K562 (cell line): Measurements from ENCODE around the gene ITIH3. TPM values are rescaled to one million over a fixed set of nuclear protein-coding genes. Genes with fewer than 3 reads are reported as not detected.

Source experiments
- ATAC-seq: fragments of 200-7000 bp; cut with Tn5 transposase; 3 replicates; pipeline ENCODE4 v1.9.1; 2020; ENCODE audit warnings: moderate library complexity
- BruUV-seq: library from RNA; stranded (reverse); fragments of 400-500 nt; replicated peaks from 2 replicates; lab custom pipeline; 2021; lab: Mats Ljungman, UMichigan
- CTCF ChIA-PET: fragments of 300-600 bp; formaldehyde crosslinking; extraction: SDS; loops from one replicate; lab custom pipeline; 2021; ENCODE audit warnings: low intra/inter-chr PET ratio; lab: Yijun Ruan, JAX
- POLR2A ChIA-PET: fragments of 300-600, 350-650 bp; sonication (Branson Sonifier 250); formaldehyde crosslinking; extraction: SDS; loops from one replicate; lab custom pipeline; 2021; ENCODE audit warnings: antibody characterized with exemption, inconsistent platforms; lab: Yijun Ruan, JAX
- DNase-seq, 4 experiments: peaks; one replicate each; pipeline versions ENCODE4 v3.0.0 to v3.0.0-alpha.2; 2011 to 2018; ENCODE audit warnings: low spot score in 3 of 4, mixed read lengths in 3 of 4; ENCODE audit errors: extremely low read depth in 1 of 4
- FAIRE-seq: peaks from 2 replicates; lab custom pipeline; 2011; peaks lifted over from hg19 to GRCh38; lab: Jason Lieb, UNC
- H2AFZ ChIP-seq: 2 replicates; pipeline ENCODE4 v1.6.0; 2011; ENCODE audit warnings: low read depth, low read length, control low read depth, inconsistent platforms
- H3K27ac ChIP-seq: fragments of 200-600 bp; 3 replicates; pipeline ENCODE4 v1.8.0; 2011; ENCODE audit warnings: low read depth, mild to moderate bottlenecking, control low read depth, inconsistent platforms, low read length, moderate library complexity, mixed read lengths; ENCODE audit errors: extremely low read depth
- H3K27me3 ChIP-seq, 2 experiments: fragments of 300-600 bp in 1 of 2; 2 replicates in 1 of 2; 3 replicates in 1 of 2; pipeline versions ENCODE4 v1.6.0 to v1.8.0; 2011; ENCODE audit warnings: inconsistent platforms in 2 of 2, low read length in 2 of 2, mild to moderate bottlenecking in 1 of 2, mixed read lengths in 1 of 2, moderate library complexity in 1 of 2; ENCODE audit not compliant: control insufficient read depth in 2 of 2, insufficient read depth in 2 of 2
- H3K36me3 ChIP-seq: fragments of 300-600 bp; 3 replicates; pipeline ENCODE4 v1.8.0; 2011; ENCODE audit warnings: mild to moderate bottlenecking, low read length, inconsistent platforms; ENCODE audit not compliant: control insufficient read depth, insufficient read depth
- H3K4me1 ChIP-seq, 2 experiments: fragments of 200-600 bp in 1 of 2; replicated peaks in 1 of 2; 2 replicates in 1 of 2; 3 replicates in 1 of 2; pipeline versions ENCODE4 v1.5.1 to v1.8.0; 2011; ENCODE audit warnings: inconsistent platforms in 2 of 2, low read length in 2 of 2, mild to moderate bottlenecking in 1 of 2, mixed read lengths in 1 of 2, moderate library complexity in 1 of 2; ENCODE audit not compliant: control insufficient read depth in 2 of 2, insufficient read depth in 2 of 2
- H3K4me2 ChIP-seq: 2 replicates; pipeline ENCODE4 v1.6.1; 2011; ENCODE audit warnings: low read length, control low read depth, inconsistent platforms, mixed read lengths; ENCODE audit not compliant: insufficient read depth
- H3K4me3 ChIP-seq: fragments of 200-600 bp; sonication (generic), shearing (Covaris generic); 2 replicates; pipeline ENCODE4 v1.5.1; 2016; ENCODE audit warnings: control low read depth, inconsistent platforms
- H3K79me2 ChIP-seq: fragments of 200-600 bp; 3 replicates; pipeline ENCODE4 v1.8.0; 2011; ENCODE audit warnings: low read length, inconsistent platforms; ENCODE audit not compliant: control insufficient read depth, insufficient read depth
- H3K9ac ChIP-seq, 2 experiments: 2 replicates each; pipeline versions ENCODE4 v1.6.0 to v1.6.1; 2011; ENCODE audit warnings: low read depth in 2 of 2, low read length in 2 of 2, control low read depth in 1 of 2, inconsistent platforms in 1 of 2, mild to moderate bottlenecking in 1 of 2, mixed read lengths in 1 of 2; ENCODE audit not compliant: insufficient read depth in 1 of 2
- H3K9me1 ChIP-seq: one replicate; pipeline ENCODE4 v1.6.0; 2011; ENCODE audit warnings: inconsistent platforms, mild to moderate bottlenecking, low read length, moderate library complexity; ENCODE audit not compliant: control insufficient read depth, insufficient read depth
- H3K9me3 ChIP-seq: replicated peaks from 2 replicates; pipeline ENCODE4 v1.5.1; 2011; ENCODE audit warnings: low read depth, low read length, inconsistent platforms; ENCODE audit not compliant: control insufficient read depth, insufficient read depth
- H4K20me1 ChIP-seq: replicated peaks from 2 replicates; pipeline ENCODE4 v1.6.1; 2011; ENCODE audit warnings: low read length, inconsistent platforms, mixed read lengths; ENCODE audit not compliant: control insufficient read depth, insufficient read depth
- DACH1 ChIP-seq: fragments of 450-650 bp; IDR thresholded peaks from 2 replicates; pipeline ENCODE4 v1.6.1; 2018; ENCODE audit not compliant: partially characterized antibody
- DPF2 ChIP-seq: fragments of 450-650 bp; IDR thresholded peaks from 2 replicates; pipeline ENCODE4 v1.6.1; 2016
- KLF1 ChIP-seq: fragments of 450-650 bp; IDR thresholded peaks from 2 replicates; pipeline ENCODE4 v1.6.1; 2016; ENCODE audit warnings: missing genetic modification characterization, missing compliant biosample characterization
- NR2C2 ChIP-seq, 2 experiments: fragments of 200-800 bp in 1 of 2; sonication (Bioruptor generic) in 1 of 2; sonication (generic) in 1 of 2; formaldehyde crosslinking in 1 of 2; IDR thresholded peaks; 2 replicates each; pipeline versions ENCODE4 v1.6.1 to v1.8.0; 2016 to 2022; ENCODE audit warnings: mild to moderate bottlenecking in 1 of 2, missing compliant biosample characterization in 1 of 2, missing genetic modification characterization in 1 of 2, missing genetic modification reagents in 1 of 2
- SIRT6 ChIP-seq: IDR thresholded peaks from one replicate; pipeline ENCODE4 v1.6.1; 2012; ENCODE audit warnings: low read depth, mild to moderate bottlenecking, control low read depth, inconsistent platforms, low read length, moderate library complexity
- SMARCB1 ChIP-seq: IDR thresholded peaks from 2 replicates; pipeline ENCODE4 v1.6.1; 2011; ENCODE audit warnings: improper control_type of control experiment, low read depth; ENCODE audit not compliant: insufficient read length
- SNAPC5 ChIP-seq: fragments of 250-450 bp; sonication (Bioruptor Pico); IDR thresholded peaks from 2 replicates; pipeline ENCODE4 v1.8.0; 2021; ENCODE audit warnings: moderate library complexity, mild to moderate bottlenecking, inconsistent platforms
- USF1 ChIP-seq: sonication (generic); formaldehyde crosslinking; IDR thresholded peaks from 2 replicates; pipeline ENCODE4 v1.9.0; 2022; ENCODE audit warnings: mild to moderate bottlenecking, missing genetic modification reagents
- ZNF23 ChIP-seq: fragments of 250-450 bp; sonication (Bioruptor Pico); IDR thresholded peaks from 2 replicates; pipeline ENCODE4 v1.4.0; 2020; ENCODE audit warnings: mild to moderate bottlenecking
- ZNF778 ChIP-seq: fragments of 450-650 bp; formaldehyde crosslinking; IDR thresholded peaks from 2 replicates; pipeline ENCODE4 v1.4.0; 2020; ENCODE audit warnings: mild to moderate bottlenecking, moderate library complexity
- WGBS: fragments of 100-300 bp; shearing (Covaris generic); methylation state at CpG from one replicate; pipeline ENCODE4 v1.1.6; 2016; ENCODE audit warnings: low coverage, mixed read lengths; ENCODE audit not compliant: insufficient coverage; ENCODE audit errors: missing lambda C conversion rate; 5-methylcytosine and 5-hydroxymethylcytosine counted together
- in situ Hi-C: fragments of 300-500 bp; cut with MboI; formaldehyde crosslinking; loops from 4 replicates; pipeline ENCODE4 v1.15.0; 2018; ENCODE audit warnings: inconsistent platforms, mixed read lengths
- intact Hi-C: fragments of 100-400 bp; cut with micrococcal nuclease; formaldehyde crosslinking; loops from 2 replicates; pipeline ENCODE4 v1.14.2; 2022
- polyA plus RNA-seq, 8 experiments: library from polyadenylated mRNA; depleted of rRNA in 4 of 8; stranded (reverse) in 5 of 8; unstranded in 3 of 8; fragments of >200 nt; fragmentation: Nextera tagmentation in 2 of 8; fragmentation: Illumina TruSeq in 1 of 8; extraction: Ambion mirVana in 2 of 8; extraction: Trizol in 1 of 8; gene quantifications; 2 replicates each; pipeline versions ENCODE4 v1.2.1 to v1.2.3, GENCODE V29; 2011 to 2014; ENCODE audit warnings: inconsistent platforms in 1 of 8, missing spikeins in 1 of 8
- total RNA-seq, 7 experiments: library from RNA; depleted of rRNA in 6 of 7; stranded (reverse); fragments of >200 nt in 6 of 7; fragmentation: Illumina TruSeq in 2 of 7; extraction: Trizol in 2 of 7; gene quantifications; 2 replicates each; pipeline versions ENCODE4 v1.2.1 to v1.2.3, GENCODE V29; 2011 to 2021; ENCODE audit warnings: low replicate concordance in 1 of 7
- TF ChIP-seq, protein P1 (sequence below): fragments of 450-650 bp; IDR thresholded peaks from 2 replicates; pipeline ENCODE4 v1.6.1; 2016; ENCODE audit warnings: low read depth
- TF ChIP-seq, protein P2 (sequence below): sonication (generic); formaldehyde crosslinking; IDR thresholded peaks from 2 replicates; pipeline ENCODE4 v1.8.0; 2022; ENCODE audit warnings: mild to moderate bottlenecking, missing genetic modification reagents
- TF ChIP-seq, protein P3 (sequence below): fragments of 450-650 bp; IDR thresholded peaks from 2 replicates; pipeline ENCODE4 v1.6.1; 2016

Gene ITIH3
- total and polyA plus RNA-seq, 9 of the 15 experiments (the other 6 are each of a cell fraction or from before 2014, with no cell fraction given), result 0.07 to 0.35 TPM; not detected in 7

GRCh38 chr3:52809149-52809548, 14.6 kb downstream of the ITIH3 start:
- FAIRE-seq, result no peak
- no peak overlapping the region for H2AFZ ChIP-seq
- POLR2A ChIA-PET, result interaction anchor here (0.7 kb wide), 1 partner anchor 11 kb away, joined by 3 read pairs; no protein-coding TSS in a partner anchor
- H3K27ac ChIP-seq, result no peak overlapping the region
- H3K9me1 ChIP-seq, result no peaks in the 10 kb centered on the region
- H3K4me3 ChIP-seq, result no peak overlapping the region
- ATAC-seq, result no peak
- H3K36me3 ChIP-seq, result no peaks in the 10 kb centered on the region
- H3K9me3 ChIP-seq, result no peaks in the 10 kb centered on the region
- no peak overlapping the region for H3K4me2 ChIP-seq
- intact Hi-C loops, result no loop called here
- no peak overlapping the region for H3K9ac ChIP-seq
- peaks cover 0 to 30% of the 10 kb centered on the region in 2 experiments; a peak in 3 of 5 replicates for H3K27me3 ChIP-seq
- no TSS peak for BruUV-seq
- in situ Hi-C loops, result no loop called here
- CTCF ChIA-PET, result no interaction called here
- no peak for DNase-seq
- H4K20me1 ChIP-seq, result no peaks in the 10 kb centered on the region
- no peaks in the 10 kb centered on the region for H3K79me2 ChIP-seq
- WGBS, result 0% methylated on average over 1 of the region's 2 CpGs
- no peaks in the 10 kb centered on the region for H3K4me1 ChIP-seq
- TF ChIP-seq NR2C2 (CRISPR knock-in tag; IDR thresholded peaks at IDR 0.05), result no peak
- TF ChIP-seq NR2C2 (tag; IDR thresholded peaks at IDR 0.05), result no peak
- no peak for TF ChIP-seq ZNF23
- no peak for TF ChIP-seq SMARCB1
- TF ChIP-seq DPF2, result no peak
- no peak for TF ChIP-seq KLF1
- TF ChIP-seq SNAPC5, result no peak
- TF ChIP-seq USF1 (CRISPR knock-in tag), result no peak
- TF ChIP-seq, protein P1, sequence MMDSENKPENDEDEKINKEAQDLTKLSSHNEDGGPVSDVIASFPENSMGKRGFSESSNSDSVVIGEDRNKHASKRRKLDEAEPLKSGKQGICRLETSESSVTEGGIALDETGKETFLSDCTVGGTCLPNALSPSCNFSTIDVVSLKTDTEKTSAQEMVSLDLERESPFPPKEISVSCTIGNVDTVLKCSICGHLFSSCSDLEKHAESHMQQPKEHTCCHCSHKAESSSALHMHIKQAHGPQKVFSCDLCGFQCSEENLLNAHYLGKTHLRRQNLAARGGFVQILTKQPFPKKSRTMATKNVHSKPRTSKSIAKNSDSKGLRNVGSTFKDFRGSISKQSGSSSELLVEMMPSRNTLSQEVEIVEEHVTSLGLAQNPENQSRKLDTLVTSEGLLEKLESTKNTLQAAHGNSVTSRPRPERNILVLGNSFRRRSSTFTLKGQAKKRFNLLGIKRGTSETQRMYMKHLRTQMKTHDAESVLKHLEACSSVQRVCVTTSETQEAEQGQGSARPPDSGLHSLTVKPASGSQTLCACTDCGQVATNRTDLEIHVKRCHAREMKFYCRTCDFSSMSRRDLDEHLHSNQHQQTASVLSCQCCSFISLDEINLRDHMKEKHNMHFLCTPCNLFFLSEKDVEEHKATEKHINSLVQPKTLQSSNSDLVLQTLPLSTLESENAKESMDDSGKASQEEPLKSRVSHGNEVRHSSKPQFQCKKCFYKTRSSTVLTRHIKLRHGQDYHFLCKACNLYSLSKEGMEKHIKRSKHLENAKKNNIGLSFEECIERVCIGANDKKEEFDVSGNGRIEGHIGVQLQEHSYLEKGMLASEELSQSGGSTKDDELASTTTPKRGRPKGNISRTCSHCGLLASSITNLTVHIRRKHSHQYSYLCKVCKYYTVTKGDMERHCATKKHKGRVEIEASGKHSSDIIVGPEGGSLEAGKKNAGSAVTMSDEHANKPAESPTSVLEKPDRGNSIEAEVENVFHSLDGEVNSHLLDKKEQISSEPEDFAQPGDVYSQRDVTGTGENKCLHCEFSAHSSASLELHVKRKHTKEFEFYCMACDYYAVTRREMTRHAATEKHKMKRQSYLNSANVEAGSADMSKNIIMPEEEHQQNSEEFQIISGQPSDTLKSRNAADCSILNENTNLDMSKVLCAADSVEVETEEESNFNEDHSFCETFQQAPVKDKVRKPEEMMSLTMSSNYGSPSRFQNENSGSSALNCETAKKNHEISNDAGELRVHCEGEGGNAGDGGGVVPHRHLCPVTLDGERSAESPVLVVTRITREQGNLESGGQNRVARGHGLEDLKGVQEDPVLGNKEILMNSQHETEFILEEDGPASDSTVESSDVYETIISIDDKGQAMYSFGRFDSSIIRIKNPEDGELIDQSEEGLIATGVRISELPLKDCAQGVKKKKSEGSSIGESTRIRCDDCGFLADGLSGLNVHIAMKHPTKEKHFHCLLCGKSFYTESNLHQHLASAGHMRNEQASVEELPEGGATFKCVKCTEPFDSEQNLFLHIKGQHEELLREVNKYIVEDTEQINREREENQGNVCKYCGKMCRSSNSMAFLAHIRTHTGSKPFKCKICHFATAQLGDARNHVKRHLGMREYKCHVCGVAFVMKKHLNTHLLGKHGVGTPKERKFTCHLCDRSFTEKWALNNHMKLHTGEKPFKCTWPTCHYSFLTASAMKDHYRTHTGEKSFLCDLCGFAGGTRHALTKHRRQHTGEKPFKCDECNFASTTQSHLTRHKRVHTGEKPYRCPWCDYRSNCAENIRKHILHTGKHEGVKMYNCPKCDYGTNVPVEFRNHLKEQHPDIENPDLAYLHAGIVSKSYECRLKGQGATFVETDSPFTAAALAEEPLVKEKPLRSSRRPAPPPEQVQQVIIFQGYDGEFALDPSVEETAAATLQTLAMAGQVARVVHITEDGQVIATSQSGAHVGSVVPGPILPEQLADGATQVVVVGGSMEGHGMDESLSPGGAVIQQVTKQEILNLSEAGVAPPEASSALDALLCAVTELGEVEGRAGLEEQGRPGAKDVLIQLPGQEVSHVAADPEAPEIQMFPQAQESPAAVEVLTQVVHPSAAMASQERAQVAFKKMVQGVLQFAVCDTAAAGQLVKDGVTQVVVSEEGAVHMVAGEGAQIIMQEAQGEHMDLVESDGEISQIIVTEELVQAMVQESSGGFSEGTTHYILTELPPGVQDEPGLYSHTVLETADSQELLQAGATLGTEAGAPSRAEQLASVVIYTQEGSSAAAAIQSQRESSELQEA, result no peak
- TF ChIP-seq SIRT6, result no peak
- TF ChIP-seq DACH1, result no peak
- TF ChIP-seq, protein P2, sequence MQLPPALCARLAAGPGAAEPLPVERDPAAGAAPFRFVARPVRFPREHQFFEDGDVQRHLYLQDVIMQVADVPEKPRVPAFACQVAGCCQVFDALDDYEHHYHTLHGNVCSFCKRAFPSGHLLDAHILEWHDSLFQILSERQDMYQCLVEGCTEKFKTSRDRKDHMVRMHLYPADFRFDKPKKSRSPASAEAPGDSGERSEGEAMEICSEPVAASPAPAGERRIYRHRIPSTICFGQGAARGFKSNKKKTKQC (CRISPR knock-in tag), result no peak
- TF ChIP-seq, protein P3, sequence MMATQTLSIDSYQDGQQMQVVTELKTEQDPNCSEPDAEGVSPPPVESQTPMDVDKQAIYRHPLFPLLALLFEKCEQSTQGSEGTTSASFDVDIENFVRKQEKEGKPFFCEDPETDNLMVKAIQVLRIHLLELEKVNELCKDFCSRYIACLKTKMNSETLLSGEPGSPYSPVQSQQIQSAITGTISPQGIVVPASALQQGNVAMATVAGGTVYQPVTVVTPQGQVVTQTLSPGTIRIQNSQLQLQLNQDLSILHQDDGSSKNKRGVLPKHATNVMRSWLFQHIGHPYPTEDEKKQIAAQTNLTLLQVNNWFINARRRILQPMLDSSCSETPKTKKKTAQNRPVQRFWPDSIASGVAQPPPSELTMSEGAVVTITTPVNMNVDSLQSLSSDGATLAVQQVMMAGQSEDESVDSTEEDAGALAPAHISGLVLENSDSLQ, result no peak
- no peak for TF ChIP-seq ZNF778
